OCI-LY1 (cell line): ENCODE results near the gene COX4I1.

ENCODE experiments used
- H2AFZ ChIP-seq: fragments of 200-600 bp; sonication (generic), shearing (Covaris generic); 2 replicates; pipeline ENCODE4 v1.6.0; 2014; ENCODE audit warnings: antibody characterized with exemption, mild to moderate bottlenecking, low read length
- H3F3A ChIP-seq: fragments of 200-600 bp; sonication (generic), shearing (Covaris generic); 2 replicates; pipeline ENCODE4 v1.6.0; 2014; ENCODE audit warnings: mild to moderate bottlenecking, antibody characterized with exemption, low read length, moderate library complexity; ENCODE audit not compliant: insufficient read depth
- H3K27ac ChIP-seq: fragments of 200-600 bp; sonication (generic); 2 replicates; pipeline ENCODE4 v1.5.1; 2014; ENCODE audit warnings: low read length, mixed run types, mild to moderate bottlenecking, low read depth; ENCODE audit not compliant: poor library complexity, severe bottlenecking
- H3K27me3 ChIP-seq: fragments of 200-600 bp; sonication (generic); 2 replicates; pipeline ENCODE4 v1.6.0; 2014; ENCODE audit warnings: antibody characterized with exemption, mild to moderate bottlenecking, low read length, moderate library complexity; ENCODE audit not compliant: insufficient read depth
- H3K36me3 ChIP-seq: fragments of 200-600 bp; sonication (generic); 2 replicates; pipeline ENCODE4 v1.6.1; 2014; ENCODE audit warnings: mild to moderate bottlenecking, antibody characterized with exemption, low read length, moderate library complexity, mixed read lengths; ENCODE audit not compliant: insufficient read depth
- H3K4me1 ChIP-seq: fragments of 200-600 bp; sonication (generic); 2 replicates; pipeline ENCODE4 v1.5.1; 2014; ENCODE audit warnings: mild to moderate bottlenecking, low read length, moderate library complexity; ENCODE audit not compliant: insufficient read depth, severe bottlenecking
- H3K4me2 ChIP-seq: fragments of 200-600 bp; sonication (generic), shearing (Covaris generic); 2 replicates; pipeline ENCODE4 v1.6.1; 2014; ENCODE audit warnings: low read length
- H3K4me3 ChIP-seq: fragments of 200-600 bp; sonication (generic); 2 replicates; pipeline ENCODE4 v1.5.1; 2014; ENCODE audit warnings: low read length, low read depth, mild to moderate bottlenecking, mixed read lengths; ENCODE audit not compliant: poor library complexity, severe bottlenecking
- H3K79me2 ChIP-seq: fragments of 200-600 bp; shearing (Covaris generic); 2 replicates; pipeline ENCODE4 v1.6.1; 2016; ENCODE audit warnings: mixed run types, low read length, mixed read lengths; ENCODE audit not compliant: insufficient read depth
- H3K9ac ChIP-seq: fragments of 200-600 bp; sonication (generic), shearing (Covaris generic); 2 replicates; pipeline ENCODE4 v1.6.1; 2014; ENCODE audit warnings: mild to moderate bottlenecking, low read length, mixed read lengths
- H3K9me2 ChIP-seq: fragments of 200-600 bp; sonication (generic), shearing (Covaris generic); 2 replicates; pipeline ENCODE4 v1.6.1; 2014; ENCODE audit warnings: low read depth, mild to moderate bottlenecking, low read length, mixed read lengths
- H3K9me3 ChIP-seq: fragments of 200-600 bp; shearing (Covaris generic); 2 replicates; pipeline ENCODE4 v1.6.1; 2014; ENCODE audit warnings: low read length, mixed read lengths
- H4K20me1 ChIP-seq: fragments of 200-600 bp; sonication (generic), shearing (Covaris generic); 2 replicates; pipeline ENCODE4 v1.6.0; 2016; ENCODE audit warnings: mild to moderate bottlenecking, low read length; ENCODE audit not compliant: insufficient read depth
- CTCF ChIP-seq: fragments of 200-600 bp; sonication (generic), shearing (Covaris generic); IDR thresholded peaks from 2 replicates; pipeline ENCODE4 v1.5.1; 2017; ENCODE audit warnings: mild to moderate bottlenecking, antibody characterized with exemption, low read length, moderate library complexity, mixed read lengths
- EZH2 ChIP-seq: fragments of 200-600 bp; sonication (generic), shearing (Covaris generic); IDR thresholded peaks from 2 replicates; pipeline ENCODE4 v1.8.0; 2017; ENCODE audit warnings: borderline replicate concordance, mixed run types, mild to moderate bottlenecking, antibody characterized with exemption, low read length, moderate library complexity, mixed read lengths

Gene COX4I1

GRCh38 chr16:85784813-85785212 is 14.7 kb upstream of the COX4I1 start:
- Histone ChIP-seq H3K9me2 (no peaks in the 10 kb centered on the region), H3K4me1 (no peaks in the 10 kb centered on the region), H3K9ac (no peak overlapping the region), H3K9me3 (no peaks in the 10 kb centered on the region), H2AFZ (no peak overlapping the region), H3K27me3 (no peaks in the 10 kb centered on the region), H3K36me3 (peaks cover 58% of the 10 kb centered on the region), H4K20me1 (no peaks in the 10 kb centered on the region), H3K4me2 (no peak overlapping the region), H3F3A (no peaks in the 10 kb centered on the region), H3K4me3 (no peak overlapping the region), H3K79me2 (no peaks in the 10 kb centered on the region), H3K27ac (no peak overlapping the region)
- no peak for TF ChIP-seq CTCF
- no peak for TF ChIP-seq EZH2

- Histone ChIP-seq H3K4me2 (no peak overlapping the region), H3K9me3 (no peaks in the 10 kb centered on the region), H3K4me3 (no peak overlapping the region), H4K20me1 (no peaks in the 10 kb centered on the region), H3K27me3 (no peaks in the 10 kb centered on the region), H3K36me3 (peaks cover 46% of the 10 kb centered on the region; the same call in 1 of the 2 replicates), H3K9ac (no peak overlapping the region), H3F3A (no peaks in the 10 kb centered on the region), H3K79me2 (0 out of 2 replicates have a peak, but pooled peaks cover 6% of the 10 kb centered on the region), H3K4me1 (no peaks in the 10 kb centered on the region), H3K27ac (no peak overlapping the region), H2AFZ (no peak overlapping the region), H3K9me2 (no peaks in the 10 kb centered on the region)
- TF ChIP-seq CTCF: no peak
- no peak for TF ChIP-seq EZH2
These were observed 13.6 kb upstream of the COX4I1 start for GRCh38 chr16:85785927-85786326.

DNA sequence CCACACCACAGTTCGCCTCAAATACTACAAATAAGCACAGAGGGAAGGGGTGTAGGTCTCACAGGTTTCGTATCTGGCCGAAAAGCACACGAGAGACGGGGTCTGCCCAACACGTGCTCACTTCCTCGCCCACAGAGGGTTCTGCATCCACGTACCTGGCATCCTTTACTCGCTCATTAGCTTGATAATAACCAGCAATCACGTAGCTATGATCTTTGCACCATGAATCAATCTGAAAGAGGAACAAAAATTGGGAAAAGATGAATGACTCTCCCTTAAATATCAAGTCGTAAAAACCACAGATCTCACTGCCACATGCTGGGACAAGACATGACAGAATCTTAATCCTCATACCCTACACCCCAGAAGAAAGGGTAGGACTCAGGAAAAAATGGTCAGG is 10.7 kb upstream of the COX4I1 start:
- Histone ChIP-seq H2AFZ (no peak overlapping the region), H3K4me2 (no peak overlapping the region), H3K79me2 (peaks cover 6% of the 10 kb centered on the region; the same call in 1 of the 2 replicates), H3K4me1 (no peaks in the 10 kb centered on the region), H3F3A (no peaks in the 10 kb centered on the region), H4K20me1 (no peaks in the 10 kb centered on the region), H3K36me3 (peaks cover 66% of the 10 kb centered on the region), H3K9ac (no peak overlapping the region), H3K4me3 (no peak overlapping the region), H3K27me3 (no peaks in the 10 kb centered on the region), H3K9me3 (no peaks in the 10 kb centered on the region), H3K9me2 (no peaks in the 10 kb centered on the region), H3K27ac (no peak overlapping the region)
- TF ChIP-seq EZH2: no peak
- no peak for TF ChIP-seq CTCF
